K562 (cell line): ENCODE data around the gene IGIP. TPM values are rescaled to one million over a fixed set of nuclear protein-coding genes. Genes with fewer than 3 reads are reported as not detected.

Experiments
- ATF7 ChIP-seq: fragments of 450-650 bp; IDR thresholded peaks from 2 replicates; pipeline ENCODE4 v1.7.1; 2014; ENCODE audit warnings: mild to moderate bottlenecking, moderate library complexity
- ESRRA ChIP-seq: fragments of 450-650 bp; IDR thresholded peaks from 2 replicates; pipeline ENCODE4 v1.6.1; 2014; ENCODE audit warnings: low read depth, mild to moderate bottlenecking, moderate library complexity, borderline replicate concordance
- ETV1 ChIP-seq: fragments of 450-650 bp; conservative IDR thresholded peaks from 2 replicates; pipeline ENCODE4 v1.6.1; 2016; ENCODE audit warnings: missing genetic modification characterization, control low read depth, low read depth, missing compliant biosample characterization
- MAFF ChIP-seq: IDR thresholded peaks from 2 replicates; pipeline ENCODE4 v1.6.1; 2012; ENCODE audit warnings: low read length, improper control_type of control experiment
- MAFK ChIP-seq: IDR thresholded peaks from 2 replicates; pipeline ENCODE4 v1.6.1; 2011; ENCODE audit warnings: low read length, improper control_type of control experiment
- NR4A1 ChIP-seq, 2 experiments: fragments of 250-450 bp in 1 of 2; fragments of 450-650 bp in 1 of 2; sonication (Bioruptor Pico) in 1 of 2; IDR thresholded peaks; 2 replicates each; pipeline versions ENCODE4 v1.4.0 to v1.6.1; 2016 to 2020; ENCODE audit warnings: mild to moderate bottlenecking in 2 of 2, missing compliant biosample characterization in 1 of 2, missing genetic modification characterization in 1 of 2, moderate library complexity in 1 of 2
- RBM34 ChIP-seq: fragments of 200-400 bp; formaldehyde crosslinking; IDR thresholded peaks from 2 replicates; pipeline ENCODE4 v1.6.1; 2018; ENCODE audit warnings: low read length, borderline replicate concordance; ENCODE audit not compliant: insufficient read depth
- SMC3 ChIP-seq: conservative IDR thresholded peaks from 2 replicates; pipeline ENCODE4 v1.6.1; 2011; ENCODE audit warnings: low read depth, low read length, improper control_type of control experiment; ENCODE audit not compliant: insufficient read depth
- SRSF9 ChIP-seq: fragments of 200-400 bp; formaldehyde crosslinking; IDR thresholded peaks from 2 replicates; pipeline ENCODE4 v1.6.1; 2017; ENCODE audit warnings: low read depth, low read length, borderline replicate concordance
- ZNF263 ChIP-seq: sonication (generic); formaldehyde crosslinking; IDR thresholded peaks from 2 replicates; pipeline ENCODE4 v1.8.0; 2022; ENCODE audit warnings: mild to moderate bottlenecking, missing genetic modification reagents, borderline replicate concordance
- ZNF316 ChIP-seq: fragments of 450-650 bp; IDR thresholded peaks from 2 replicates; pipeline ENCODE4 v1.6.1; 2016
- polyA plus RNA-seq, 8 experiments: library from polyadenylated mRNA; depleted of rRNA in 4 of 8; stranded (reverse) in 5 of 8; unstranded in 3 of 8; fragments of >200 nt; fragmentation: Nextera tagmentation in 2 of 8; fragmentation: Illumina TruSeq in 1 of 8; extraction: Ambion mirVana in 2 of 8; extraction: Trizol in 1 of 8; gene quantifications; 2 replicates each; pipeline versions ENCODE4 v1.2.1 to v1.2.3, GENCODE V29; 2011 to 2014; ENCODE audit warnings: inconsistent platforms in 1 of 8, missing spikeins in 1 of 8
- total RNA-seq, 7 experiments: library from RNA; depleted of rRNA in 6 of 7; stranded (reverse); fragments of >200 nt in 6 of 7; fragmentation: Illumina TruSeq in 2 of 7; extraction: Trizol in 2 of 7; gene quantifications; 2 replicates each; pipeline versions ENCODE4 v1.2.1 to v1.2.3, GENCODE V29; 2011 to 2021; ENCODE audit warnings: low replicate concordance in 1 of 7
- TF ChIP-seq, protein P1 (sequence below), 3 experiments: fragments of 200-800 bp in 1 of 3; fragments of 250-450 bp in 1 of 3; fragments of 450-650 bp in 1 of 3; sonication (Bioruptor Pico) in 1 of 3; sonication (Bioruptor generic) in 1 of 3; formaldehyde crosslinking in 1 of 3; IDR thresholded peaks; 2 replicates each; pipeline versions ENCODE4 v1.6.1 to v1.8.0; 2016 to 2022; ENCODE audit warnings: mild to moderate bottlenecking in 2 of 3, missing genetic modification characterization in 2 of 3, missing compliant biosample characterization in 1 of 3, moderate library complexity in 1 of 3

Gene IGIP
- total and polyA plus RNA-seq, 9 of the 15 experiments (the other 6 are each of a cell fraction or from before 2014, with no cell fraction given) = 0.52 to 1.6 (median 1.2) TPM

DNA sequence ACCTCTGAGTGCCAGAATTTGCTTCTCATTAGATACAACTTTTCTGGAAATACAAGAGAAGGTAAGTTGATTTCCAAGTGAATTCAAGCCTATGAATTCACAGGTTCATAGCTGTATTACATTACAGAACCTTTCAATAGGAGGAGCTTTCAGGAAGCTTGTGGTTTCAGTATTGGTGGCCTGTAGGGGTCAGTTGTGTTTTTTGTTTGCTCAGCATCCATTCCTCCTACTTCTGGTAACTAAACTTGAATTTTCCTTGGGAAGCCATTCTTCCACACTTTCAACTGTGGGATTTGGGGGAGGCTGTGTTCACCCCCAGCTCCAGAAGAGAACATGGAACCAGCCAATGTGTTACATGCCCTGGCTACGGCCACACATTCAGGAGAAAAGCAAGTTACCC is 43.7 kb downstream of the IGIP start (continued):
- TF ChIP-seq ESRRA (peak; percentile 71; the same call in 1 of the 2 replicates), NR4A1 (CRISPR knock-in tag; IDR thresholded peaks at IDR 0.05) (no peak), NR4A1 (tag; IDR thresholded peaks at IDR 0.05) (no peak), MAFF (peak; percentile 56; the same call in 1 of the 2 replicates), ZNF263 (no peak), RBM34 (no peak), MAFK (peak; percentile 61; the same call in 1 of the 2 replicates), ZNF316 (peak; percentile 94), ATF7 (0 out of 2 replicates have a peak, but pooled peaks have one; percentile 16), SMC3 (0 out of 2 replicates have a peak, but pooled peaks have one; percentile 10), SRSF9 (no peak), ETV1 (tag) (0 out of 2 replicates have a peak, but pooled peaks have one; percentile 15)
- TF ChIP-seq, protein P1, sequence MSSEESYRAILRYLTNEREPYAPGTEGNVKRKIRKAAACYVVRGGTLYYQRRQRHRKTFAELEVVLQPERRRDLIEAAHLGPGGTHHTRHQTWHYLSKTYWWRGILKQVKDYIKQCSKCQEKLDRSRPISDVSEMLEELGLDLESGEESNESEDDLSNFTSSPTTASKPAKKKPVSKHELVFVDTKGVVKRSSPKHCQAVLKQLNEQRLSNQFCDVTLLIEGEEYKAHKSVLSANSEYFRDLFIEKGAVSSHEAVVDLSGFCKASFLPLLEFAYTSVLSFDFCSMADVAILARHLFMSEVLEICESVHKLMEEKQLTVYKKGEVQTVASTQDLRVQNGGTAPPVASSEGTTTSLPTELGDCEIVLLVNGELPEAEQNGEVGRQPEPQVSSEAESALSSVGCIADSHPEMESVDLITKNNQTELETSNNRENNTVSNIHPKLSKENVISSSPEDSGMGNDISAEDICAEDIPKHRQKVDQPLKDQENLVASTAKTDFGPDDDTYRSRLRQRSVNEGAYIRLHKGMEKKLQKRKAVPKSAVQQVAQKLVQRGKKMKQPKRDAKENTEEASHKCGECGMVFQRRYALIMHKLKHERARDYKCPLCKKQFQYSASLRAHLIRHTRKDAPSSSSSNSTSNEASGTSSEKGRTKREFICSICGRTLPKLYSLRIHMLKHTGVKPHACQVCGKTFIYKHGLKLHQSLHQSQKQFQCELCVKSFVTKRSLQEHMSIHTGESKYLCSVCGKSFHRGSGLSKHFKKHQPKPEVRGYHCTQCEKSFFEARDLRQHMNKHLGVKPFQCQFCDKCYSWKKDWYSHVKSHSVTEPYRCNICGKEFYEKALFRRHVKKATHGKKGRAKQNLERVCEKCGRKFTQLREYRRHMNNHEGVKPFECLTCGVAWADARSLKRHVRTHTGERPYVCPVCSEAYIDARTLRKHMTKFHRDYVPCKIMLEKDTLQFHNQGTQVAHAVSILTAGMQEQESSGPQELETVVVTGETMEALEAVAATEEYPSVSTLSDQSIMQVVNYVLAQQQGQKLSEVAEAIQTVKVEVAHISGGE (CRISPR knock-in tag; IDR thresholded peaks at IDR 0.05) = no peak
